Measurements from ENCODE around the gene COBL.
A peak's percentile ranks its signal among the peaks of the same experiment; 100 is the strongest.

COBL gene

GRCh38 chr7:51317582-51317910 lies 937 bp upstream of the COBL start:
- peak overlapping the region; percentile 79 for H3K4me3 Mint-ChIP-seq
- TF ChIP-seq CTCF (IDR thresholded peaks at IDR 0.05): no peak
- H3K9me3 Mint-ChIP-seq: no peaks in the 10 kb centered on the region
- no peak for DNase-seq
- no peaks in the 10 kb centered on the region for H3K36me3 Mint-ChIP-seq (ENCODE audit: low read depth)
- peaks cover 73% of the 10 kb centered on the region for H3K27me3 Mint-ChIP-seq (ENCODE audit: low read depth, poor library complexity)
- H3K27ac Mint-ChIP-seq: no peak overlapping the region
- H3K4me1 Mint-ChIP-seq: peaks cover 11% of the 10 kb centered on the region

- no peak for TF ChIP-seq CTCF (IDR thresholded peaks at IDR 0.05)
- no peak overlapping the region for H3K27ac Mint-ChIP-seq
- H3K9me3 Mint-ChIP-seq: no peaks in the 10 kb centered on the region
- H3K36me3 Mint-ChIP-seq (ENCODE audit: low read depth): no peaks in the 10 kb centered on the region
- peak overlapping the region; percentile 87 for H3K4me3 Mint-ChIP-seq
- peaks cover 11% of the 10 kb centered on the region for H3K4me1 Mint-ChIP-seq
- H3K27me3 Mint-ChIP-seq (ENCODE audit: low read depth, poor library complexity): peaks cover 73% of the 10 kb centered on the region
- no peak for DNase-seq
These were observed 345 bp downstream of the COBL start for GRCh38 chr7:51316262-51316665.

GRCh38 chr7:51315393-51316261 lies 982 bp downstream of the COBL start:
- DNase-seq: peak; percentile 55
- peaks cover 11% of the 10 kb centered on the region for H3K4me1 Mint-ChIP-seq
- H3K36me3 Mint-ChIP-seq (ENCODE audit: low read depth): no peaks in the 10 kb centered on the region
- no peak overlapping the region for H3K27ac Mint-ChIP-seq
- H3K27me3 Mint-ChIP-seq (ENCODE audit: low read depth, poor library complexity): peaks cover 80% of the 10 kb centered on the region
- peak overlapping the region; percentile 87 for H3K4me3 Mint-ChIP-seq
- no peaks in the 10 kb centered on the region for H3K9me3 Mint-ChIP-seq
- no peak for TF ChIP-seq CTCF (IDR thresholded peaks at IDR 0.05)

- no peak for DNase-seq
- H3K4me3 Mint-ChIP-seq: peak overlapping the region; percentile 72
- TF ChIP-seq CTCF (IDR thresholded peaks at IDR 0.05): no peak
- H3K27ac Mint-ChIP-seq: no peak overlapping the region
- no peaks in the 10 kb centered on the region for H3K36me3 Mint-ChIP-seq (ENCODE audit: low read depth)
- peaks cover 11% of the 10 kb centered on the region for H3K4me1 Mint-ChIP-seq
- H3K9me3 Mint-ChIP-seq: no peaks in the 10 kb centered on the region
- H3K27me3 Mint-ChIP-seq (ENCODE audit: low read depth, poor library complexity): peaks cover 81% of the 10 kb centered on the region
These were observed 1.9 kb downstream of the COBL start for GRCh38 chr7:51314726-51315125.

GRCh38 chr7:51313738-51314425 lies 2.7 kb downstream of the COBL start:
- H3K27me3 Mint-ChIP-seq (ENCODE audit: low read depth, poor library complexity): peaks cover 78% of the 10 kb centered on the region
- no peak for DNase-seq
- H3K27ac Mint-ChIP-seq: no peak overlapping the region
- H3K4me3 Mint-ChIP-seq: peak overlapping the region; percentile 6
- TF ChIP-seq CTCF (IDR thresholded peaks at IDR 0.05): no peak
- peaks cover 13% of the 10 kb centered on the region for H3K4me1 Mint-ChIP-seq
- H3K36me3 Mint-ChIP-seq (ENCODE audit: low read depth): no peaks in the 10 kb centered on the region
- H3K9me3 Mint-ChIP-seq: no peaks in the 10 kb centered on the region
